GM12892 (cell line): ENCODE data around the gene PREX1.

ENCODE experiments used
- POLR2A ChIP-seq: IDR thresholded peaks from 2 replicates; pipeline ENCODE4 v1.6.1; 2011; ENCODE audit warnings: low read depth, low read length, control low read depth
- TAF1 ChIP-seq: IDR thresholded peaks from 2 replicates; pipeline ENCODE4 v1.6.1; 2011; ENCODE audit warnings: low read depth, mild to moderate bottlenecking, control low read depth, low read length, borderline replicate concordance

- TF ChIP-seq TAF1 (no peak), POLR2A (no peak)
Observed at GRCh38 chr20:48817367-48818030, 10.3 kb downstream of the PREX1 start.
